ENCODE results near the gene SMAP2.
"Not testable (repeated sequence)": the region's sequence is repeated elsewhere in the genome, so short reads cannot be mapped to it uniquely, and the experiment has no call there.

Gene SMAP2

GRCh38 chr1:40372658-40373322, 737 bp upstream of the SMAP2 start:
- DNase-seq: no peak

- DNase-seq: no peak
These were observed 4.0 kb downstream of the SMAP2 start for GRCh38 chr1:40377512-40377911.

- DNase-seq: no peak
These were observed 6.4 kb downstream of the SMAP2 start for GRCh38 chr1:40379785-40380452.

- no peak for DNase-seq
These were observed 7.3 kb downstream of the SMAP2 start for GRCh38 chr1:40380817-40381216.

GRCh38 chr1:40381268-40382107, 8.0 kb downstream of the SMAP2 start:
- DNase-seq: peak; percentile 83

GRCh38 chr1:40382108-40382460, 8.6 kb downstream of the SMAP2 start:
- DNase-seq: peak; percentile 54

- DNase-seq: no peak
These were observed 9.1 kb downstream of the SMAP2 start for GRCh38 chr1:40382601-40383000.

GRCh38 chr1:40383095-40383487, 9.6 kb downstream of the SMAP2 start:
- no peak for DNase-seq

GRCh38 chr1:40383488-40384412, 10.2 kb downstream of the SMAP2 start:
- peak; percentile 33 for DNase-seq

- DNase-seq: no peak
These were observed 10.9 kb downstream of the SMAP2 start for GRCh38 chr1:40384413-40384762.

- DNase-seq: no peak
These were observed 11.4 kb downstream of the SMAP2 start for GRCh38 chr1:40384887-40385286.

- DNase-seq: peak; percentile 94
These were observed 12.2 kb downstream of the SMAP2 start for GRCh38 chr1:40385437-40386358.

GRCh38 chr1:40386359-40386723, 12.8 kb downstream of the SMAP2 start:
- no peak for DNase-seq

- no peak for DNase-seq
These were observed 13.3 kb downstream of the SMAP2 start for GRCh38 chr1:40386796-40387195.

- DNase-seq: not testable (repeated sequence)
These were observed 14.1 kb downstream of the SMAP2 start for GRCh38 chr1:40387381-40388306.

- not testable (repeated sequence) for DNase-seq
These were observed 15.2 kb downstream of the SMAP2 start for GRCh38 chr1:40388456-40389321.

- no peak for DNase-seq
These were observed 15.8 kb downstream of the SMAP2 start for GRCh38 chr1:40389322-40389803.

GRCh38 chr1:40389871-40390560, 16.5 kb downstream of the SMAP2 start:
- DNase-seq: peak; percentile 89

GRCh38 chr1:40390857-40391256, 17.3 kb downstream of the SMAP2 start:
- no peak for DNase-seq
